ENCODE data around the gene LMNB1. TPM values are rescaled to one million over a fixed set of nuclear protein-coding genes. Genes with fewer than 3 reads are reported as not detected.
A peak's percentile ranks its signal among the peaks of the same experiment; 100 is the strongest.

LMNB1 gene
- total RNA-seq, 1 donor: 7.2 TPM

DNA sequence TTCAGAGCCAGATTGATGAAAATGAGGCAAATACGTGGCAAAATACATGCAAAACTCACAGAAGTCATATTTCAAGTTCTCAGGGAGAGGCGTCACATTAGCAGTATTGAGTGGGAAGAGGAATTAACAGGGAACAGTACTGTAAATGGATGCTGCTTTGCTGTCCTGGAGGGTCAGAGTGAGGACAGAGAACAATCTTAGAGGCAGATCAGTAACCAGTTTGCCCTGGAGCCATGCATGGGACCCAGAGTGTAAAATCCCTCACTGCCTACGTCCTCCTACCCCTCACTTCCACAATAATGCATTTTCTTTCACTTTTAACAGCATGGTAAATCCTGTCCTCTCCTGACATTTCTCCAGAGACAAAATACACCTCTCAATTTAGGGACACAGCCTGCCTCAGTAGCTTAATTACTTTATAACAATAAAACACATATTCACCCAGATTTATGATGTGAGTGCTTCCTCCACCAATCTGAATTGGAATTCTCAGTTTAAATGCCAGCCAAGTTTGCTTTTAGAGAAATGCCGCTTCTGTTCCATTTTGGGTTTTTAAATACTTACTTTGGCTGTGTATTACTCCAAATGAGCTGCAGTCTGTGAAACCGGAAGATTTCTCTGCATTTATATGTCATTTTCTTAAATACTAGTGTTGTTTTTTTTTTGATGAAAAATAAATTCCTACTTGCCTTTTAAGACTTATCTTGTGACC lies 70.0 kb downstream of the LMNB1 start:
- no peaks in the 10 kb centered on the region for H3K27me3 ChIP-seq (ENCODE audit: insufficient read depth, low read length)
- H4K20me1 ChIP-seq (ENCODE audit: insufficient read depth, low read length): no peaks in the 10 kb centered on the region
- peak overlapping the region; percentile 45 for H3K4me2 ChIP-seq (ENCODE audit: insufficient read depth, low read length)
- peak overlapping the region; percentile 71 for H2AFZ ChIP-seq (ENCODE audit: low read length)
- TF ChIP-seq CTCF (IDR thresholded peaks at IDR 0.05; ENCODE audit: extremely low read depth, low read depth, low read length): no peak
- H3K9me3 ChIP-seq (ENCODE audit: low read depth, low read length): no peaks in the 10 kb centered on the region
- H3K4me1 ChIP-seq (ENCODE audit: insufficient read depth, low read length): peaks cover 36% of the 10 kb centered on the region
- H3K27ac ChIP-seq (ENCODE audit: low read depth, low read length): no peak overlapping the region
- no peaks in the 10 kb centered on the region for H3K36me3 ChIP-seq (ENCODE audit: insufficient read depth, low read length)
- H3K79me2 ChIP-seq (ENCODE audit: insufficient read depth, low read length): no peaks in the 10 kb centered on the region
- H3K4me3 ChIP-seq (ENCODE audit: insufficient read depth, low read length): peak overlapping the region; percentile 6
- DNase-seq (ENCODE audit: insufficient read length, low spot score, missing footprints): no peak

GRCh38 chr5:126847456-126847820 lies 70.5 kb downstream of the LMNB1 start:
- peak; percentile 34 for DNase-seq (ENCODE audit: insufficient read length, low spot score, missing footprints)
- Histone ChIP-seq H3K4me2 (ENCODE audit: insufficient read depth, low read length) (peak overlapping the region; percentile 45), H3K4me1 (ENCODE audit: insufficient read depth, low read length) (peaks cover 42% of the 10 kb centered on the region), H3K4me3 (ENCODE audit: insufficient read depth, low read length) (peak overlapping the region; percentile 6), H3K27ac (ENCODE audit: low read depth, low read length) (peak overlapping the region; percentile 51), H3K36me3 (ENCODE audit: insufficient read depth, low read length) (no peaks in the 10 kb centered on the region), H2AFZ (ENCODE audit: low read length) (peak overlapping the region; percentile 71), H3K79me2 (ENCODE audit: insufficient read depth, low read length) (no peaks in the 10 kb centered on the region), H3K27me3 (ENCODE audit: insufficient read depth, low read length) (no peaks in the 10 kb centered on the region), H4K20me1 (ENCODE audit: insufficient read depth, low read length) (no peaks in the 10 kb centered on the region), H3K9me3 (ENCODE audit: low read depth, low read length) (no peaks in the 10 kb centered on the region)
- no peak for TF ChIP-seq CTCF (IDR thresholded peaks at IDR 0.05; ENCODE audit: extremely low read depth, low read depth, low read length)

DNA sequence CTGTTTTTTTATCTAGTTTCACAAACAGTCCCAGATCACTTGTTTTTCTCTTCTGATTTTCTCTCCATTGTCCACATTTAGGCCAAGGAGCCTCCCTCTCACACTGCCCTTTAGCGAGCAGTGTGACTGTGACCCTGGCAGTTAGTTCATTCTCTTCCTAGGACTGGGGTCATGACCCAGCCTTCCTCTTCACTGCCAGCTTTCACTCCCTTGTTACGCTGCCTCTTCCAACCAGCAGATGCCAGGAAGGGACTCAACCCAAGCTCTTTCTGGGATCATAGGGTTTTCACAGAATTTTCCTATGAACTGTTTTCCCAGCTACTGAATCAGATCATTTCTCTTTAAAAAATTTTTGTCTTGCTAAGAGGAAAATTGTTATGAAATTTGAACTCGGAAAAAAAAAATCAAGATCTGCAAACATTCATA lies 70.9 kb downstream of the LMNB1 start:
- Histone ChIP-seq H3K4me2 (ENCODE audit: insufficient read depth, low read length) (peak overlapping the region; percentile 45), H3K36me3 (ENCODE audit: insufficient read depth, low read length) (no peaks in the 10 kb centered on the region), H2AFZ (ENCODE audit: low read length) (peak overlapping the region; percentile 71), H3K27me3 (ENCODE audit: insufficient read depth, low read length) (no peaks in the 10 kb centered on the region), H3K4me3 (ENCODE audit: insufficient read depth, low read length) (no peak overlapping the region), H3K9me3 (ENCODE audit: low read depth, low read length) (no peaks in the 10 kb centered on the region), H3K4me1 (ENCODE audit: insufficient read depth, low read length) (peaks cover 43% of the 10 kb centered on the region), H3K27ac (ENCODE audit: low read depth, low read length) (peak overlapping the region; percentile 51), H4K20me1 (ENCODE audit: insufficient read depth, low read length) (no peaks in the 10 kb centered on the region), H3K79me2 (ENCODE audit: insufficient read depth, low read length) (no peaks in the 10 kb centered on the region)
- DNase-seq (ENCODE audit: insufficient read length, low spot score, missing footprints): no peak
- TF ChIP-seq CTCF (IDR thresholded peaks at IDR 0.05; ENCODE audit: extremely low read depth, low read depth, low read length): no peak

- Histone ChIP-seq H3K36me3 (ENCODE audit: insufficient read depth, low read length) (no peaks in the 10 kb centered on the region), H2AFZ (ENCODE audit: low read length) (peak overlapping the region; percentile 27), H3K27ac (ENCODE audit: low read depth, low read length) (no peak overlapping the region), H4K20me1 (ENCODE audit: insufficient read depth, low read length) (no peaks in the 10 kb centered on the region), H3K27me3 (ENCODE audit: insufficient read depth, low read length) (no peaks in the 10 kb centered on the region), H3K79me2 (ENCODE audit: insufficient read depth, low read length) (no peaks in the 10 kb centered on the region), H3K9me3 (ENCODE audit: low read depth, low read length) (no peaks in the 10 kb centered on the region), H3K4me1 (ENCODE audit: insufficient read depth, low read length) (peaks cover 43% of the 10 kb centered on the region), H3K4me3 (ENCODE audit: insufficient read depth, low read length) (no peak overlapping the region), H3K4me2 (ENCODE audit: insufficient read depth, low read length) (no peak overlapping the region)
- peak; percentile 51 for DNase-seq (ENCODE audit: insufficient read length, low spot score, missing footprints)
- no peak for TF ChIP-seq CTCF (IDR thresholded peaks at IDR 0.05; ENCODE audit: extremely low read depth, low read depth, low read length)
Observed at GRCh38 chr5:126848253-126848652, 71.3 kb downstream of the LMNB1 start.
